Suprapubic skin (tissue), 4 donors: ENCODE data around the gene MYADM.

ENCODE experiments used
- POLR2A ChIP-seq, 2 donors: fragments of 450-650 bp; IDR thresholded peaks; one replicate each; pipeline ENCODE4 v1.6.1; 2017; ENCODE audit warnings: antibody characterized with exemption in 2 of 2, mild to moderate bottlenecking in 2 of 2, moderate library complexity in 2 of 2
- POLR2AphosphoS5 ChIP-seq, 3 donors: sonication (generic); formaldehyde crosslinking; IDR thresholded peaks; one replicate each; pipeline ENCODE4 v1.6.1; 2017; ENCODE audit warnings: antibody characterized with exemption in 3 of 3
- TF ChIP-seq, protein P1 (sequence below), 2 donors: fragments of 200-600 bp in 1 of 2; fragments of 450-650 bp in 1 of 2; sonication (generic) in 1 of 2; IDR thresholded peaks; one replicate each; pipeline ENCODE4 v1.5.1; 2016 to 2019; ENCODE audit warnings: antibody characterized with exemption in 2 of 2, mild to moderate bottlenecking in 1 of 2, moderate library complexity in 1 of 2

DNA sequence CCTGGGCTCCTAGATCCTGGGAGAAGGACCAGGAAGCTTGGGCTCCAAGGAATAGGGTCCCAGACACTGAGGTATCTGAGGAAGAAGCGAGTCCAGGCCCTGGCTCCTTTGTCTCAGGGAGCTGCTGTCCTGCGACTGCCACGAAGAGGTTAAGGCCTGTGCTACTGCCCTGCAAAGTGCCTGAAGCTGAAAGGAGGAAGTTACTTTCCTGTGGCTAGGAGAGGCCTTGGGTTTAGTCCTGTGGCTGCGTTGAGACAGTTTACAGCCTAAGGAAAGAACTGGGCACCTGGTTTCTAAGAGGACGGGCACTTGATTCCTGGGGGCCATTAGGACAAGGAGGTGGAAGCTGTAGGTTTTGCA, 2.8 kb downstream of the MYADM start:
- TF ChIP-seq POLR2A (IDR thresholded peaks at IDR 0.05) (no peak), POLR2AphosphoS5 (IDR thresholded peaks at IDR 0.05) (no peak)
- TF ChIP-seq, protein P1, sequence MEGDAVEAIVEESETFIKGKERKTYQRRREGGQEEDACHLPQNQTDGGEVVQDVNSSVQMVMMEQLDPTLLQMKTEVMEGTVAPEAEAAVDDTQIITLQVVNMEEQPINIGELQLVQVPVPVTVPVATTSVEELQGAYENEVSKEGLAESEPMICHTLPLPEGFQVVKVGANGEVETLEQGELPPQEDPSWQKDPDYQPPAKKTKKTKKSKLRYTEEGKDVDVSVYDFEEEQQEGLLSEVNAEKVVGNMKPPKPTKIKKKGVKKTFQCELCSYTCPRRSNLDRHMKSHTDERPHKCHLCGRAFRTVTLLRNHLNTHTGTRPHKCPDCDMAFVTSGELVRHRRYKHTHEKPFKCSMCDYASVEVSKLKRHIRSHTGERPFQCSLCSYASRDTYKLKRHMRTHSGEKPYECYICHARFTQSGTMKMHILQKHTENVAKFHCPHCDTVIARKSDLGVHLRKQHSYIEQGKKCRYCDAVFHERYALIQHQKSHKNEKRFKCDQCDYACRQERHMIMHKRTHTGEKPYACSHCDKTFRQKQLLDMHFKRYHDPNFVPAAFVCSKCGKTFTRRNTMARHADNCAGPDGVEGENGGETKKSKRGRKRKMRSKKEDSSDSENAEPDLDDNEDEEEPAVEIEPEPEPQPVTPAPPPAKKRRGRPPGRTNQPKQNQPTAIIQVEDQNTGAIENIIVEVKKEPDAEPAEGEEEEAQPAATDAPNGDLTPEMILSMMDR (IDR thresholded peaks at IDR 0.05): no peak
